ENCODE results near the gene TERB1.

Gene TERB1

DNA sequence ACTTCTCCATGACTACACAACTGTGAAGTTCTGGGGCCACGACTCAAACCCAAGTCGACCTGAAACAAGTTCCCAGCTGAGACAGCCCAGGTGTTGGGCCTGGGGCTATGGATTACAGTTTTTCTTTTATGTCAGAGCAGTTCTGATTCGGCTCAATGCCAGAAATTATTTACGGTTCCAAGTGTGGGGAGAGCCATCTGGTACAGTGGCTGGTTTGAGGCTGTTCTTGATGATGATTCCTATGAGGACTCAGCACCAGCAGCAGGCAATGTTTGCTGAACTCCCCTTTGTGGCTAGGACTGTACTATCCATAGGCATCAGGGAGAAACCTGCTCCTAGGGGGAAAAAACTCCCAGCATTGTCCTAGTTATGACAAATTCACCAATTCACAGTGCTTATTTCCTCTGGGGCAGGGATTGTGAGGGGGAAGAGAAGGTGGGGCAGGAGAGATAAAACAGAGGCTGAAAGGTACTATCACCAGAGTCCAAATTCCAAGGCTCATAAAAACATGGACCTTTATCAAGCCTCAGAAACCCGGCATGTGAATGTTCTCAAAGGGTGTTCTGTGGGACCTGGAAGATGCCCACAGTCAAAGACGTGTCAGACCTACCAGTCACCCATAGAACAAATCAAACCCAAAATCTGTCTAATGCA is 86.6 kb downstream of the TERB1 start:
- Mint-ChIP-seq H3K4me3 (no peak overlapping the region), H3K36me3 (ENCODE audit: low read depth) (peaks cover 4% of the 10 kb centered on the region), H3K27me3 (peaks cover 2% of the 10 kb centered on the region), H3K4me1 (no peaks in the 10 kb centered on the region), H3K9me3 (no peaks in the 10 kb centered on the region), H3K27ac (no peak overlapping the region)
- no peak for DNase-seq
- ATAC-seq: no peak

DNA sequence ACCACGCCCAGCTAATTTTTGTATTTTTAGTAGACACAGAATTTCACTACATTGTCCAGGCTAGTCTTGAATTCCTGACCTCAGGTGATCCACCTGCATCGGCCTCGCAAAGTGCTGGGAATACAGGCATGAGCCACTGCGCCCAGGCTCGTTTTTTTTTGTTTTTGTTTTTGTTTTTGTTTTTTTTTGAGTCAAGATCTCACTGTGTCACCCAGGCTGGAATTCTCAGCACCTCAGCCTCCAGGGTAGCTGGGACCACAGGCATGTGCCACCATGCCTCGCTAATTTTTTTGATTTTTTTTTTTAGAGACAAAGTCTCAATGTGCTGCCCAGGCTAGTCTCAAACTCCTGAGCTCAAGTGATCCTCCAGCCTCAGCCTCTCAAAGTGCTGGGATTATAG is 87.3 kb downstream of the TERB1 start:
- H3K36me3 Mint-ChIP-seq (ENCODE audit: low read depth): peaks cover under 1% of the 10 kb centered on the region
- no peaks in the 10 kb centered on the region for H3K4me1 Mint-ChIP-seq
- no peak overlapping the region for H3K27ac Mint-ChIP-seq
- no peak overlapping the region for H3K4me3 Mint-ChIP-seq
- H3K27me3 Mint-ChIP-seq: peaks cover 3% of the 10 kb centered on the region
- DNase-seq (no peak), ATAC-seq (no peak)
- H3K9me3 Mint-ChIP-seq: no peaks in the 10 kb centered on the region

DNA sequence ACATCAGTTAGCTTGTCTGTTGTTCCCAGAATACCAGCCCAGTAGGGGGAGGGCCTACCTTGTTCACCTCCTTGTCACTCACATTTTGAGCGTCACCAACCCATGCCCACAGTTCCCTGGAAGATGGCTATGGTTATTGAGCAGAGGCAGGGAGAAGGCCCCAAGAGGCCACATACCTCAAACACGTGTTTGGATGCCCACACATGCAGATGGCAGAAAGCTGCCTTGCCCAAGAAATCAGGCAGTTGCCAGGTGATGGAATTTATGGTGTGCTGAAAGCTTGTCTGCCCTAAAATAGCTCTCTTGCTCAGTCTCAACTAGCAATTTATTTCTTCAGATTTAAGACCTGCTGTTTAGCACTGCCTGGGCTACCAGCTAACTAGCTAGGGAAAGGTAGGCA is 88.3 kb downstream of the TERB1 start:
- DNase-seq: no peak
- no peak for ATAC-seq
- no peaks in the 10 kb centered on the region for H3K9me3 Mint-ChIP-seq
- H3K4me1 Mint-ChIP-seq: no peaks in the 10 kb centered on the region
- H3K36me3 Mint-ChIP-seq (ENCODE audit: low read depth): no peaks in the 10 kb centered on the region
- H3K27ac Mint-ChIP-seq: no peak overlapping the region
- no peak overlapping the region for H3K4me3 Mint-ChIP-seq
- peaks cover 8% of the 10 kb centered on the region for H3K27me3 Mint-ChIP-seq

- DNase-seq: no peak
- Mint-ChIP-seq H3K9me3 (no peaks in the 10 kb centered on the region), H3K36me3 (ENCODE audit: low read depth) (no peaks in the 10 kb centered on the region), H3K27me3 (peaks cover 8% of the 10 kb centered on the region), H3K4me3 (no peak overlapping the region), H3K4me1 (no peaks in the 10 kb centered on the region), H3K27ac (no peak overlapping the region)
- peak; percentile 28 for ATAC-seq
Measured at GRCh38 chr16:66712512-66712911, 88.9 kb downstream of the TERB1 start.

DNA sequence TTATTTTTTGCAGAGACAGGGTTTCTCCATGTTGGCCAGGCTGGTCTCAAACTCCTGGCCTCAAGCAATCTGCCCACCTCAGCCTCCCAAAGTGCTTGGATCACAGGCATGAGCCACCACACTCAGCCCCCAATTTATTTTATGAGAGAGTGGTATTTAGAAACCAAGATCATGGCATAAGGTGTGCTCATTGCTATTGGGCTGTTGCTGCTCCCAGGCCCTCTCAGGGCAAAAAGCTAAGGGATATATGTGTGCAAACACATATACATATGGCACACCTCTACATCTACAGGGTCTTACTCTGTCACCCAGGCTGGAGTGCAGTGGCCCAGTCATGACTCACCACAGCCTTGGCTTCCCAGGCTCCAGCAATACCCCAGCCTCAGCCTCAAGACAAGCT is 89.8 kb downstream of the TERB1 start:
- DNase-seq: no peak
- peaks cover 8% of the 10 kb centered on the region for H3K27me3 Mint-ChIP-seq
- H3K4me3 Mint-ChIP-seq: no peak overlapping the region
- H3K9me3 Mint-ChIP-seq: no peaks in the 10 kb centered on the region
- H3K36me3 Mint-ChIP-seq (ENCODE audit: low read depth): no peaks in the 10 kb centered on the region
- H3K4me1 Mint-ChIP-seq: no peaks in the 10 kb centered on the region
- H3K27ac Mint-ChIP-seq: no peak overlapping the region
- ATAC-seq: no peak

DNA sequence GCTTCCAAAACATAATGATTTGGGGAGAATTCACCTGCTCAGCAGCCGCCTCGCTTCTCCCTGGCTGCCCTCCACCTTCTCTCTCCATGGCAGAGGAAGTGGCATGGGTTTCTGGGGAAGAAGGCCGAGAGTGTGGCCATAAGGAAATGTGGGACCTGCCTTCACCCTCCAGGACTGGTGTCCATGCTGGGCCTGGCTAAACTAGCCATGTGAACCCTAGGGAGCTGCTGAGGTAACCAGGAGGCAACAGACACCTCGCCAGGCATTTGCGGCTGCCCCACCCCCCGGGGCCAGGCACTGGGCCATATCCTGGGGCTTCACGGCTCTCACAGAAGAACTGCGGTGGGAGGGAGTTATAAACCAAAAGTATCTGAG is 94.9 kb downstream of the TERB1 start:
- no peaks in the 10 kb centered on the region for H3K4me1 Mint-ChIP-seq
- no peak for DNase-seq

DNA sequence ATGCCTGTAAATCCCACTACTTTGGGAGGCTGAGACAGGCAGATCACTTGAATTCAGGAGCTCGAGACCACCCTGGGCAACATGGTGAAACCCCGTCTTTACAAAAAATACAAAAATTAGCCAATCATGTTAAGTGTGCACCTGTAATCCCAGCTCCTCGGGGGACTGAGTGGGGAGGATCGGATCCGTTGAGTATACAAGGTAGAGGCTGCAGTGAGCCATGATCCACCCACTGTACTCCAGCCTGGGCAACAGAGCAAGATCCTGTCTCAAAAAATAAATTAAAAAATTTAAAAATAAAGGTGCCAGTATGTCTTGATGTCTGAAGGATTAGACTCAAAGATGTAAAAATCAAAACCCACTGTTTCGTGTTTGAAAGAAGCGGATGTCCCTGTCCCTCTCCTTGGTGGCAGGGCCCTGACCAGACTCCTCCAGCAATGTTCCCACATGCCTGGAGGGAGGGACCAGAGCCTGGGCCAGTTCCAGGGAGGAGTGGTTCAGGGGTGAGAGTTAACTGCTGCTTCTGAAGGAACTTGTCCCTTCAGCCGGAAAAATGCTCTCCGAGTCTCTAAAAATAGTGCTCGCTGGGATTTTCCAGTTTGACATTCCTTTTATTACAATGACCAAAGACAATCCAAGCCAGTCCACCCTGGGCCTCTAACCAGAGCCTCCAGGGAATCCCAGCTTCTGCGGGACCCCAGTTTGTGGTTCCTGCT is 95.4 kb downstream of the TERB1 start:
- Mint-ChIP-seq H3K27ac (no peak overlapping the region), H3K36me3 (ENCODE audit: low read depth) (no peaks in the 10 kb centered on the region), H3K4me1 (no peaks in the 10 kb centered on the region), H3K9me3 (no peaks in the 10 kb centered on the region), H3K4me3 (no peak overlapping the region), H3K27me3 (peaks cover 11% of the 10 kb centered on the region)
- DNase-seq: no peak
- no peak for ATAC-seq

More for the DNA sequence above, 94.9 kb downstream of the TERB1 start:
- peaks cover 11% of the 10 kb centered on the region for H3K27me3 Mint-ChIP-seq
- H3K36me3 Mint-ChIP-seq (ENCODE audit: low read depth): no peaks in the 10 kb centered on the region
- no peak for ATAC-seq
- no peak overlapping the region for H3K4me3 Mint-ChIP-seq
- no peaks in the 10 kb centered on the region for H3K9me3 Mint-ChIP-seq
- H3K27ac Mint-ChIP-seq: no peak overlapping the region

Measured in activated naive CD8-positive, alpha-beta T cell treated with anti-CD3 and anti-CD28 coated beads, Interleukin-2, amount 50 U/mL, for 24 hours (primary cell).